Endothelial cell of umbilical vein (primary cell): Measurements from ENCODE around the gene PRR11. TPM values are rescaled to one million over a fixed set of nuclear protein-coding genes. Genes with fewer than 3 reads are reported as not detected.

ENCODE experiments used
- BruUV-seq: library from RNA; stranded (reverse); fragments of 400-500 nt; replicated peaks from 2 replicates; lab custom pipeline; 2021; lab: Mats Ljungman, UMichigan
- CTCF ChIA-PET: fragments of 300-600, 350-600 bp; sonication (Branson Sonifier 250); formaldehyde crosslinking; loops from one replicate; lab custom pipeline; 2021; ENCODE audit warnings: antibody characterized with exemption, inconsistent platforms; lab: Charles Lee
- POLR2A ChIA-PET: fragments of 300-600, 350-600 bp; sonication (Branson Sonifier 250); formaldehyde crosslinking; loops from one replicate; lab custom pipeline; 2021; ENCODE audit warnings: antibody characterized with exemption, inconsistent platforms; lab: Charles Lee
- DNase-seq: peaks from one replicate; pipeline ENCODE4 v3.0.0-alpha.2; 2011; ENCODE audit warnings: low read depth, low spot score
- FAIRE-seq: peaks from 2 replicates; lab custom pipeline; 2011; peaks lifted over from hg19 to GRCh38; lab: Jason Lieb, UNC
- H2AFZ ChIP-seq: 2 replicates; pipeline ENCODE4 v1.6.0; 2012; ENCODE audit warnings: low read depth, low read length, control low read depth, inconsistent platforms
- H3K27ac ChIP-seq: 2 replicates; pipeline ENCODE4 v1.5.1; 2011; ENCODE audit warnings: low read depth, mild to moderate bottlenecking, control low read depth, low read length, moderate library complexity; ENCODE audit not compliant: insufficient read depth
- H3K27me3 ChIP-seq, 2 experiments: 2 replicates each; pipeline versions ENCODE4 v1.6.0 to v1.6.1; 2011; ENCODE audit warnings: low read length in 2 of 2, mixed read lengths in 1 of 2; ENCODE audit not compliant: control insufficient read depth in 2 of 2, insufficient read depth in 2 of 2
- H3K36me3 ChIP-seq, 2 experiments: 2 replicates in 1 of 2; 3 replicates in 1 of 2; pipeline ENCODE4 v1.5.1; 2011; ENCODE audit warnings: low read length in 2 of 2, mild to moderate bottlenecking in 1 of 2, moderate library complexity in 1 of 2; ENCODE audit not compliant: control insufficient read depth in 2 of 2, insufficient read depth in 2 of 2; ENCODE audit errors: extremely low read depth in 1 of 2
- H3K4me1 ChIP-seq: 3 replicates; pipeline ENCODE4 v1.5.1; 2011; ENCODE audit warnings: mild to moderate bottlenecking, low read length; ENCODE audit not compliant: control insufficient read depth, insufficient read depth; ENCODE audit errors: extremely low read depth
- H3K4me2 ChIP-seq: 2 replicates; pipeline ENCODE4 v1.6.1; 2011; ENCODE audit warnings: low read length, control low read depth, mixed read lengths; ENCODE audit not compliant: insufficient read depth
- H3K4me3 ChIP-seq, 3 experiments: fragments of 200-600 bp in 1 of 3; sonication (generic), shearing (Covaris generic) in 1 of 3; replicated peaks in 1 of 3; 2 replicates each; pipeline ENCODE4 v1.5.1; 2011 to 2016; ENCODE audit warnings: control low read depth in 3 of 3, low read length in 3 of 3, mild to moderate bottlenecking in 2 of 3, inconsistent platforms in 1 of 3, low read depth in 1 of 3, moderate library complexity in 1 of 3; ENCODE audit not compliant: insufficient read depth in 1 of 3
- H3K79me2 ChIP-seq: 2 replicates; pipeline ENCODE4 v1.6.0; 2012; ENCODE audit warnings: low read length, inconsistent platforms; ENCODE audit not compliant: control insufficient read depth, insufficient read depth
- H3K9ac ChIP-seq: replicated peaks from 2 replicates; pipeline ENCODE3; 2011; ENCODE audit warnings: low read length, control low read depth; ENCODE audit not compliant: insufficient read depth; ENCODE audit errors: extremely low read depth
- H3K9me1 ChIP-seq: replicated peaks from 3 replicates; pipeline ENCODE4 v1.6.0; 2011; ENCODE audit warnings: mild to moderate bottlenecking, low read length; ENCODE audit not compliant: control insufficient read depth, insufficient read depth; ENCODE audit errors: extremely low read depth
- H3K9me3 ChIP-seq: replicated peaks from 2 replicates; pipeline ENCODE4 v1.5.1; 2012; ENCODE audit warnings: low read length, inconsistent platforms; ENCODE audit not compliant: control insufficient read depth, insufficient read depth
- H4K20me1 ChIP-seq: replicated peaks from 2 replicates; pipeline ENCODE3; 2011; ENCODE audit warnings: mild to moderate bottlenecking, low read length; ENCODE audit not compliant: control insufficient read depth, insufficient read depth; ENCODE audit errors: extremely low read depth
- CTCF ChIP-seq, 2 donors: IDR thresholded peaks; 1 replicate in 1 of 2; 2 replicates in 1 of 2; pipeline ENCODE4 v1.5.1; 2011; ENCODE audit warnings: low read length in 2 of 2, mild to moderate bottlenecking in 2 of 2, moderate library complexity in 2 of 2, control low read depth in 1 of 2, inconsistent platforms in 1 of 2, low read depth in 1 of 2; ENCODE audit not compliant: insufficient read depth in 1 of 2; ENCODE audit errors: extremely low read depth in 1 of 2
- EZH2 ChIP-seq: IDR thresholded peaks from 2 replicates; pipeline ENCODE4 v1.6.1; 2012; ENCODE audit warnings: borderline replicate concordance, low read depth, mild to moderate bottlenecking, moderate library complexity, low read length, inconsistent platforms; ENCODE audit not compliant: severe bottlenecking
- FOS ChIP-seq: IDR thresholded peaks from 2 replicates; pipeline ENCODE4 v1.6.1; 2011; ENCODE audit warnings: mild to moderate bottlenecking, low read length, moderate library complexity, borderline replicate concordance; ENCODE audit not compliant: insufficient read depth
- GATA2 ChIP-seq: IDR thresholded peaks from 2 replicates; pipeline ENCODE4 v1.7.0; 2011; ENCODE audit warnings: low read depth, mild to moderate bottlenecking, moderate library complexity, mixed read lengths, low read length; ENCODE audit not compliant: insufficient read length, insufficient read depth
- JUN ChIP-seq: IDR thresholded peaks from 2 replicates; pipeline ENCODE4 v1.6.1; 2011; ENCODE audit warnings: borderline replicate concordance, low read depth; ENCODE audit not compliant: insufficient read length, insufficient read depth
- MAX ChIP-seq: IDR thresholded peaks from 2 replicates; pipeline ENCODE4 v1.6.1; 2011; ENCODE audit not compliant: insufficient read depth, insufficient read length
- dilution Hi-C: fragments of 300-500 bp; cut with MboI; formaldehyde crosslinking; loops from one replicate; pipeline ENCODE4 v1.15.0; 2019; ENCODE audit warnings: low sequenced_read_pairs; ENCODE audit not compliant: extremely low pct_ligation_motif_present
- intact Hi-C: fragments of 100-400 bp; cut with micrococcal nuclease; formaldehyde crosslinking; loops from one replicate; pipeline ENCODE4 v1.10.0; 2022
- polyA plus RNA-seq, 4 experiments: library from polyadenylated mRNA; depleted of rRNA in 3 of 4; stranded (reverse) in 3 of 4; unstranded in 1 of 4; fragments of >200 nt; gene quantifications; 2 replicates each; pipeline versions ENCODE4 v1.2.1 to v1.2.3, GENCODE V29; 2011 to 2012; ENCODE audit warnings: missing spikeins in 1 of 4
- total RNA-seq: library from RNA; stranded (reverse); gene quantifications from 2 replicates; pipeline ENCODE4 v1.2.3, GENCODE V29; 2021

PRR11 gene
- total and polyA plus RNA-seq, 2 donors (not counting 3 experiments of a cell fraction or from before 2014, with no cell fraction given) = 28.8 to 86.3 TPM

- Histone ChIP-seq H2AFZ (peak overlapping the region; percentile 76), H3K9me1 (no peaks in the 10 kb centered on the region), H3K4me2 (no peak overlapping the region), H3K36me3 (no peaks in the 10 kb centered on the region), H3K27ac (no peak overlapping the region), H3K27me3 (no peaks in the 10 kb centered on the region), H3K9ac (no peak overlapping the region), H3K79me2 (no peaks in the 10 kb centered on the region), H3K4me1 (peaks cover 3% of the 10 kb centered on the region), H3K4me3 (no peak overlapping the region), H4K20me1 (no peaks in the 10 kb centered on the region), H3K9me3 (no peaks in the 10 kb centered on the region)
- no peak for DNase-seq
- ChIA-PET CTCF (interaction anchor here (1.3 to 1.7 kb wide), 2 partner anchors 9 to 91 kb away, joined by 6 read pairs; partner anchors contain the start of gene SMG8), POLR2A (no interaction called here)
- TF ChIP-seq EZH2 (no peak), JUN (no peak), FOS (no peak), GATA2 (no peak), MAX (no peak), CTCF (IDR thresholded peaks at IDR 0.05; ENCODE audit: extremely low read depth in 1 of 2, insufficient read depth in 1 of 2, low read depth in 1 of 2, low read length in 2 of 2) (no peak)
- BruUV-seq = no TSS peak
- no peak for FAIRE-seq
- intact Hi-C loops (no loop called here), dilution Hi-C loops (no loop called here)
Observed at GRCh38 chr17:59219370-59219769, 63.8 kb downstream of the PRR11 start.
